CD14-positive monocyte (primary cell): ENCODE results near the gene RPTOR. TPM values are rescaled to one million over a fixed set of nuclear protein-coding genes. Genes with fewer than 3 reads are reported as not detected.
"Not testable (repeated sequence)": the region's sequence is repeated elsewhere in the genome, so short reads cannot be mapped to it uniquely, and the experiment has no call there.

Experiments used
- DNase-seq, 3 donors: peaks; one replicate each; pipeline ENCODE4 v3.0.0-alpha.2; 2011 to 2022
- H2AFZ ChIP-seq: 2 replicates; pipeline ENCODE4 v1.6.0; 2012; ENCODE audit warnings: mild to moderate bottlenecking, low read depth, low read length, inconsistent platforms; ENCODE audit not compliant: insufficient read depth, poor library complexity, severe bottlenecking
- H3K27ac ChIP-seq, 2 donors: 1 replicate in 1 of 2; 2 replicates in 1 of 2; pipeline ENCODE4 v1.5.1; 2012 to 2013; ENCODE audit warnings: low read length in 2 of 2, control low read depth in 1 of 2, inconsistent platforms in 1 of 2, low read depth in 1 of 2, mild to moderate bottlenecking in 1 of 2
- H3K27me3 ChIP-seq, 2 donors: one replicate each; pipeline versions ENCODE4 v1.6.0 to v1.6.1; 2011 to 2013; ENCODE audit warnings: low read length in 2 of 2; ENCODE audit not compliant: control insufficient read depth in 2 of 2, insufficient read depth in 2 of 2
- H3K36me3 ChIP-seq, 2 donors: replicated peaks in 1 of 2; 1 replicate in 1 of 2; 2 replicates in 1 of 2; pipeline versions ENCODE4 v1.5.1 to v1.6.1; 2012 to 2013; ENCODE audit warnings: low read length in 2 of 2, control low read depth in 1 of 2, inconsistent platforms in 1 of 2, mild to moderate bottlenecking in 1 of 2; ENCODE audit not compliant: insufficient read depth in 2 of 2, control insufficient read depth in 1 of 2
- H3K4me1 ChIP-seq, 2 donors: 1 replicate in 1 of 2; 2 replicates in 1 of 2; pipeline versions ENCODE4 v1.5.1 to v1.6.1; 2012 to 2013; ENCODE audit warnings: low read length in 2 of 2, control low read depth in 1 of 2, inconsistent platforms in 1 of 2, mild to moderate bottlenecking in 1 of 2, moderate library complexity in 1 of 2; ENCODE audit not compliant: insufficient read depth in 2 of 2, control insufficient read depth in 1 of 2
- H3K4me2 ChIP-seq: replicated peaks from 2 replicates; pipeline ENCODE3; 2012; ENCODE audit warnings: low read length, moderate library complexity, mild to moderate bottlenecking; ENCODE audit not compliant: poor library complexity, severe bottlenecking; ENCODE audit errors: extremely low read depth
- H3K4me3 ChIP-seq, 3 experiments: fragments of 200-600 bp in 1 of 3; sonication (generic) in 1 of 3; replicated peaks in 1 of 3; 1 replicate in 2 of 3; 2 replicates in 1 of 3; pipeline ENCODE4 v1.5.1; 2011 to 2013; ENCODE audit warnings: low read length in 3 of 3, mild to moderate bottlenecking in 3 of 3, control low read depth in 2 of 3, low read depth in 2 of 3, inconsistent platforms in 1 of 3, moderate library complexity in 1 of 3
- H3K79me2 ChIP-seq: 2 replicates; pipeline ENCODE4 v1.6.0; 2012; ENCODE audit warnings: mild to moderate bottlenecking, control low read depth, inconsistent platforms, low read length, moderate library complexity; ENCODE audit not compliant: insufficient read depth
- H3K9ac ChIP-seq: 2 replicates; pipeline ENCODE4 v1.6.0; 2017; ENCODE audit warnings: low read length, mild to moderate bottlenecking; ENCODE audit not compliant: insufficient read depth, poor library complexity, severe bottlenecking
- H3K9me3 ChIP-seq, 2 donors: replicated peaks in 1 of 2; 1 replicate in 1 of 2; 2 replicates in 1 of 2; pipeline versions ENCODE4 v1.5.1 to v1.6.1; 2012 to 2013; ENCODE audit warnings: low read length in 2 of 2, control low read depth in 1 of 2; ENCODE audit not compliant: control insufficient read depth in 1 of 2, insufficient read depth in 1 of 2
- H4K20me1 ChIP-seq: 2 replicates; pipeline ENCODE4 v1.6.0; 2012; ENCODE audit warnings: mild to moderate bottlenecking, low read length, control low read depth, moderate library complexity; ENCODE audit not compliant: insufficient read depth
- H3K27ac Mint-ChIP-seq, 7 donors: one replicate each; pipeline ENCODE4 v1.8.0; 2020; ENCODE audit warnings: mild to moderate bottlenecking in 7 of 7, mixed read lengths in 7 of 7, moderate library complexity in 6 of 7, inconsistent platforms in 2 of 7
- H3K27me3 Mint-ChIP-seq, 3 donors: one replicate each; pipeline ENCODE4 v1.8.0; 2021 to 2022; ENCODE audit warnings: low read depth in 3 of 3, mild to moderate bottlenecking in 3 of 3, mixed read lengths in 3 of 3, moderate library complexity in 3 of 3, inconsistent platforms in 1 of 3
- H3K36me3 Mint-ChIP-seq, 2 donors: one replicate each; pipeline ENCODE4 v1.8.0; 2020; ENCODE audit warnings: mixed read lengths in 2 of 2, inconsistent platforms in 1 of 2, mild to moderate bottlenecking in 1 of 2
- H3K4me1 Mint-ChIP-seq: one replicate; pipeline ENCODE4 v1.8.0; 2020; ENCODE audit warnings: mild to moderate bottlenecking, mixed read lengths
- H3K4me3 Mint-ChIP-seq, 2 donors: one replicate each; pipeline ENCODE4 v1.8.0; 2020; ENCODE audit warnings: mild to moderate bottlenecking in 2 of 2, mixed read lengths in 2 of 2, moderate library complexity in 1 of 2
- H3K9me3 Mint-ChIP-seq, 7 donors: one replicate each; pipeline ENCODE4 v1.8.0; 2020 to 2022; ENCODE audit warnings: mixed read lengths in 7 of 7, mild to moderate bottlenecking in 6 of 7, moderate library complexity in 6 of 7, inconsistent platforms in 2 of 7
- WGBS: methylation state at CpG from one replicate; pipeline ENCODE4 v1.1.5; 2013; ENCODE audit warnings: missing lambda C conversion rate; ENCODE audit not compliant: insufficient coverage; 5-methylcytosine and 5-hydroxymethylcytosine counted together
- intact Hi-C, 2 donors: fragments of 100-400 bp; cut with micrococcal nuclease; formaldehyde crosslinking; loops; one replicate each; pipeline versions ENCODE4 v1.15.0 to v1.15.1; 2023
- polyA plus RNA-seq, 3 donors: library from polyadenylated mRNA; depleted of rRNA in 1 of 3; unstranded in 2 of 3; stranded (reverse) in 1 of 3; fragments of 300-500 nt in 2 of 3; fragments of >200 nt in 1 of 3; fragmentation: Illumina TruSeq in 2 of 3; gene quantifications; 1 replicate in 2 of 3; 2 replicates in 1 of 3; pipeline ENCODE4 v1.2.3, GENCODE V29; 2012 to 2021
- TF ChIP-seq, protein P1 (sequence below): fragments of 200-600 bp; IDR thresholded peaks from one replicate; pipeline ENCODE4 v1.8.0; 2022; ENCODE audit warnings: antibody characterized with exemption, mild to moderate bottlenecking

RPTOR gene
- polyA plus RNA-seq, 3 donors: 1.1 to 8.7 (median 2.6) TPM

- no peak overlapping the region for H3K4me3 ChIP-seq
- H3K4me1 ChIP-seq: peaks cover 41 to 42% of the 10 kb centered on the region in 2 donors
- no peaks in the 10 kb centered on the region for H3K27me3 ChIP-seq
- Mint-ChIP-seq H3K4me3 (no peak overlapping the region), H3K27ac (peak overlapping the region in 2 of 7 donors; percentile 28 to 33), H3K27me3 (peaks cover 2 to 15% (median 4%) of the 10 kb centered on the region in 3 donors), H3K9me3 (no peaks in the 10 kb centered on the region), H3K36me3 (peaks cover 18 to 21% of the 10 kb centered on the region in 2 donors), H3K4me1 (peaks cover 52% of the 10 kb centered on the region)
- TF ChIP-seq, protein P1, sequence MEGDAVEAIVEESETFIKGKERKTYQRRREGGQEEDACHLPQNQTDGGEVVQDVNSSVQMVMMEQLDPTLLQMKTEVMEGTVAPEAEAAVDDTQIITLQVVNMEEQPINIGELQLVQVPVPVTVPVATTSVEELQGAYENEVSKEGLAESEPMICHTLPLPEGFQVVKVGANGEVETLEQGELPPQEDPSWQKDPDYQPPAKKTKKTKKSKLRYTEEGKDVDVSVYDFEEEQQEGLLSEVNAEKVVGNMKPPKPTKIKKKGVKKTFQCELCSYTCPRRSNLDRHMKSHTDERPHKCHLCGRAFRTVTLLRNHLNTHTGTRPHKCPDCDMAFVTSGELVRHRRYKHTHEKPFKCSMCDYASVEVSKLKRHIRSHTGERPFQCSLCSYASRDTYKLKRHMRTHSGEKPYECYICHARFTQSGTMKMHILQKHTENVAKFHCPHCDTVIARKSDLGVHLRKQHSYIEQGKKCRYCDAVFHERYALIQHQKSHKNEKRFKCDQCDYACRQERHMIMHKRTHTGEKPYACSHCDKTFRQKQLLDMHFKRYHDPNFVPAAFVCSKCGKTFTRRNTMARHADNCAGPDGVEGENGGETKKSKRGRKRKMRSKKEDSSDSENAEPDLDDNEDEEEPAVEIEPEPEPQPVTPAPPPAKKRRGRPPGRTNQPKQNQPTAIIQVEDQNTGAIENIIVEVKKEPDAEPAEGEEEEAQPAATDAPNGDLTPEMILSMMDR: no peak
- no peaks in the 10 kb centered on the region for H3K9me3 ChIP-seq
- intact Hi-C loops: no loop called here
- H3K27ac ChIP-seq: no peak overlapping the region
- H2AFZ ChIP-seq: no peak overlapping the region
- no peaks in the 10 kb centered on the region for H3K79me2 ChIP-seq
- no peak for DNase-seq
- no peak overlapping the region for H3K4me2 ChIP-seq
- 95% methylated on average over 16 of the region's 19 CpGs for WGBS
- peaks cover 0 to 13% of the 10 kb centered on the region in 2 donors for H3K36me3 ChIP-seq
- peaks cover 16% of the 10 kb centered on the region for H4K20me1 ChIP-seq
- H3K9ac ChIP-seq: no peak overlapping the region
These were observed 330.3 kb downstream of the RPTOR start for GRCh38 chr17:80874866-80875445.

DNA sequence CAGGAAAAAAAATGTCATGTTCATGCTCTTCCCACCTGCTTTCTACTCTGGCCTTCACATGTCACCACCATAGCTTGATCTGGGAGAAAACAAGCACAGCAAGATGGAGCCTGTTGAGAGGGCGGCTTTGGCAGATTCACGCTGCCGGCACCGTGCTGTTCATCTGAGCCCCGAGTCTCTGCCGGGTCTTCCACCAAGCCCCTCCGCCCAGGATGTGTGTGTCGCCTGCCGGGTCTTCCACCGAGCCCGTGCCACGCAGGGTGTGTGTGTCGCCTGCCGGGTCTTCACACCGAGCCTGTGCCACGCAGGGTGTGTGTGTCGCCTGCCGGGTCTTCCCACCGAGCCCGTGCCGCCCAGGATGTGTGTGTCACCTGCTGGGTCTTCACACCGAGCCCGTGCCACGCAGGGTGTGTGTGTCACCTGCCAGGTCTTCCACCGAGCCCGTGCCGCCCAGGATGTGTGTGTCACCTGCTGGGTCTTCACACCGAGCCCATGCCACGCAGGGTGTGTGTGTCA, 330.9 kb downstream of the RPTOR start:
- intact Hi-C loops, DNase-seq, H3K9me3 ChIP-seq, H3K79me2 ChIP-seq, H3K4me2 ChIP-seq, H3K9me3 Mint-ChIP-seq, H3K9ac ChIP-seq, H3K4me3 ChIP-seq, H3K27me3 ChIP-seq, H3K4me3 Mint-ChIP-seq, H3K27me3 Mint-ChIP-seq, H3K27ac ChIP-seq, H2AFZ ChIP-seq: not testable (repeated sequence)
- peak overlapping the region in 2 of 7 donors; percentile 28 to 33 for H3K27ac Mint-ChIP-seq
- Histone ChIP-seq H4K20me1 (peaks cover 16% of the 10 kb centered on the region), H3K4me1 (peaks cover 35 to 36% of the 10 kb centered on the region in 2 donors), H3K36me3 (peaks cover 0 to 19% of the 10 kb centered on the region in 2 donors)
- WGBS: 94% methylated on average over 21 of the region's 29 CpGs
- H3K4me1 Mint-ChIP-seq: peaks cover 46% of the 10 kb centered on the region
- peaks cover 22 to 26% of the 10 kb centered on the region in 2 donors for H3K36me3 Mint-ChIP-seq

DNA sequence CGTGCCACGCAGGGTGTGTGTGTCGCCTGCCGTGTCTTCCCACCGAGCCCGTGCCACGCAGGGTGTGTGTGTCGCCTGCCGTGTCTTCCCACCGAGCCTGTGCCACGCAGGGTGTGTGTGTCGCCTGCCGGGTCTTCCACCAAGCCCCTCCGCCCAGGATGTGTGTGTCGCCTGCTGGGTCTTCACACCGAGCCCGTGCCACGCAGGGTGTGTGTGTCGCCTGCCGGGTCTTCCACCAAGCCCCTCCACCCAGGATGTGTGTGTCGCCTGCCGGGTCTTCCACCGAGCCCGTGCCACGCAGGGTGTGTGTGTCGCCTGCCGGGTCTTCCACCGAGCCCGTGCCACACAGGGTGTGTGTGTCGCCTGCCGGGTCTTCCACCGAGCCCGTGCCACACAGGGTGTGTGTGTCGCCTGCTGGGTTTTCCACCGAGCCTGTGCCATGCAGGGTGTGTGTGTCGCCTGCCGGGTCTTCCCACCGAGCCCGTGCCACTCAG, 331.9 kb downstream of the RPTOR start:
- Histone ChIP-seq H3K4me1 (peaks cover 28 to 32% of the 10 kb centered on the region in 2 donors), H3K36me3 (peaks cover 0 to 21% of the 10 kb centered on the region in 2 donors), H4K20me1 (peaks cover 16% of the 10 kb centered on the region)
- H2AFZ ChIP-seq, H3K4me3 ChIP-seq, H3K4me3 Mint-ChIP-seq, H3K9me3 Mint-ChIP-seq, intact Hi-C loops, H3K4me2 ChIP-seq, DNase-seq, H3K27ac ChIP-seq, H3K27me3 Mint-ChIP-seq, H3K79me2 ChIP-seq, H3K27me3 ChIP-seq, H3K9ac ChIP-seq, H3K9me3 ChIP-seq: not testable (repeated sequence)
- Mint-ChIP-seq H3K4me1 (peaks cover 44% of the 10 kb centered on the region), H3K36me3 (peaks cover 28 to 30% of the 10 kb centered on the region in 2 donors), H3K27ac (peak overlapping the region in 1 of 7 donors; percentile 48)
- WGBS: 97% methylated on average over 25 of the region's 39 CpGs
